ENCODE data around the gene PNPO. TPM values are rescaled to one million over a fixed set of nuclear protein-coding genes. Genes with fewer than 3 reads are reported as not detected.
A peak's percentile ranks its signal among the peaks of the same experiment; 100 is the strongest.

Gene PNPO
- total RNA-seq, 1 donor from 2014 or later: 8.2 TPM

GRCh38 chr17:47978324-47978723 is 37.0 kb downstream of the PNPO start:
- no peaks in the 10 kb centered on the region for H3K4me1 Mint-ChIP-seq (ENCODE audit: low read depth)
- no peak overlapping the region for H3K4me3 Mint-ChIP-seq (ENCODE audit: unreplicated experiment)
- H3K36me3 Mint-ChIP-seq (ENCODE audit: low read depth): peaks cover 38% of the 10 kb centered on the region
- DNase-seq (ENCODE audit: low spot score): no peak
- no peaks in the 10 kb centered on the region for H3K9me3 Mint-ChIP-seq (ENCODE audit: low read depth)
- no peaks in the 10 kb centered on the region for H3K27me3 Mint-ChIP-seq (ENCODE audit: low read depth)
- peak; percentile 88 for TF ChIP-seq CTCF (IDR thresholded peaks at IDR 0.05)
- no peak overlapping the region for H3K27ac Mint-ChIP-seq (ENCODE audit: unreplicated experiment)

- Mint-ChIP-seq H3K9me3 (ENCODE audit: low read depth) (no peaks in the 10 kb centered on the region), H3K4me3 (ENCODE audit: unreplicated experiment) (no peak overlapping the region), H3K36me3 (ENCODE audit: low read depth) (peaks cover 27% of the 10 kb centered on the region), H3K4me1 (ENCODE audit: low read depth) (no peaks in the 10 kb centered on the region), H3K27me3 (ENCODE audit: low read depth) (no peaks in the 10 kb centered on the region), H3K27ac (ENCODE audit: unreplicated experiment) (no peak overlapping the region)
- DNase-seq (ENCODE audit: low spot score): no peak
- no peak for TF ChIP-seq CTCF (IDR thresholded peaks at IDR 0.05)
Observed at GRCh38 chr17:47980541-47980940, 39.2 kb downstream of the PNPO start.

GRCh38 chr17:47981462-47981861 is 40.1 kb downstream of the PNPO start:
- peaks cover 23% of the 10 kb centered on the region for H3K36me3 Mint-ChIP-seq (ENCODE audit: low read depth)
- H3K4me1 Mint-ChIP-seq (ENCODE audit: low read depth): no peaks in the 10 kb centered on the region
- H3K27me3 Mint-ChIP-seq (ENCODE audit: low read depth): no peaks in the 10 kb centered on the region

GRCh38 chr17:47982091-47982617 is 40.8 kb downstream of the PNPO start:
- no peak for DNase-seq (ENCODE audit: low spot score)
- Mint-ChIP-seq H3K27ac (ENCODE audit: unreplicated experiment) (no peak overlapping the region), H3K36me3 (ENCODE audit: low read depth) (peaks cover 19% of the 10 kb centered on the region), H3K9me3 (ENCODE audit: low read depth) (no peaks in the 10 kb centered on the region), H3K4me1 (ENCODE audit: low read depth) (peaks cover 5% of the 10 kb centered on the region), H3K4me3 (ENCODE audit: unreplicated experiment) (no peak overlapping the region), H3K27me3 (ENCODE audit: low read depth) (no peaks in the 10 kb centered on the region)
- TF ChIP-seq CTCF (IDR thresholded peaks at IDR 0.05): no peak

More at GRCh38 chr17:47981462-47981861, 40.1 kb downstream of the PNPO start:
- no peak for DNase-seq (ENCODE audit: low spot score)
- Mint-ChIP-seq H3K4me3 (ENCODE audit: unreplicated experiment) (no peak overlapping the region), H3K9me3 (ENCODE audit: low read depth) (no peaks in the 10 kb centered on the region), H3K27ac (ENCODE audit: unreplicated experiment) (no peak overlapping the region)
- TF ChIP-seq CTCF (IDR thresholded peaks at IDR 0.05): no peak

DNA sequence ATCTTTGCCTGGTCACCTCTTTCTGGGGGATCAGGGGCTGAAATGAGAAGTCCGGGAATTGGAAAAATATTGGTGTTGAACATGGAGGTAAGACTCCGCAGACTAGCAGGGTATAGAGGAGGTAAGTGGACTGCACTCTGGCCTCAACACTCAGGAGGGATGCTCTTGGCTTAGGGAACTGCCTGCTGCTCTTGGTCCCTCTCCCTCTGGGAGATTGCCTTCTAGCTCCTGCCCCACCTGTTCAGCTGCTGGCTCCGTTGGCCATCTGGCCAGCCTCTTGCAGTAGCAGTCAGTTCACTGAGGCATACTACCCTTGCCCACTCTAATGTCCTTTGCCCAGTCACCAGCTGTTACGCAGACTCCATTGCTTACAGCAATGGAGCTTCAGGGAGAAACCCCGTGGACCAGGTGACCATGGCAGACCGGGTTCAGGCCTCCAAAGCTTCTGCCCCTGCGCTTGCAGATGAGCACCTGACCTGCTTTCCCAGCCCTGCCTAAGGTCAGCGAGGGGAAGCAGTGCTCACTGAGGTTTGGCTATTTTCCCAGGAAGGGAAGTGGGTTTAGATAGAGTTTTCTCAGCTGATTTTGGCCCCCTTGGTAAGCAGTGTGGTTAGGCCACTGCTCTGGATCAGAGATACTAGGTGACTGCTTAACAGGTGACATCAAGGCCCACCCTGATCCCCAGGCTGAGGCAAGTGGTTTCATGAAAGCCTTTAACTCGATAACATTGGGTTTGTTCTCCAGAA is 41.4 kb downstream of the PNPO start:
- no peak overlapping the region for H3K27ac Mint-ChIP-seq (ENCODE audit: unreplicated experiment)
- H3K27me3 Mint-ChIP-seq (ENCODE audit: low read depth): no peaks in the 10 kb centered on the region
- H3K36me3 Mint-ChIP-seq (ENCODE audit: low read depth): peaks cover 16% of the 10 kb centered on the region
- DNase-seq (ENCODE audit: low spot score): no peak
- H3K4me1 Mint-ChIP-seq (ENCODE audit: low read depth): peaks cover 11% of the 10 kb centered on the region
- H3K4me3 Mint-ChIP-seq (ENCODE audit: unreplicated experiment): no peak overlapping the region
- TF ChIP-seq CTCF (IDR thresholded peaks at IDR 0.05): no peak
- no peaks in the 10 kb centered on the region for H3K9me3 Mint-ChIP-seq (ENCODE audit: low read depth)
